C4-2B (cell line): Measurements from ENCODE around the gene MOSMO.

Experiments
- CTCF ChIP-seq: fragments of 450-650 bp; conservative IDR thresholded peaks from 2 replicates; pipeline ENCODE4 v1.5.1; 2017; ENCODE audit warnings: mild to moderate bottlenecking
- ZFX ChIP-seq: fragments of 450-650 bp; IDR thresholded peaks from 2 replicates; pipeline ENCODE4 v1.6.1; 2017

DNA sequence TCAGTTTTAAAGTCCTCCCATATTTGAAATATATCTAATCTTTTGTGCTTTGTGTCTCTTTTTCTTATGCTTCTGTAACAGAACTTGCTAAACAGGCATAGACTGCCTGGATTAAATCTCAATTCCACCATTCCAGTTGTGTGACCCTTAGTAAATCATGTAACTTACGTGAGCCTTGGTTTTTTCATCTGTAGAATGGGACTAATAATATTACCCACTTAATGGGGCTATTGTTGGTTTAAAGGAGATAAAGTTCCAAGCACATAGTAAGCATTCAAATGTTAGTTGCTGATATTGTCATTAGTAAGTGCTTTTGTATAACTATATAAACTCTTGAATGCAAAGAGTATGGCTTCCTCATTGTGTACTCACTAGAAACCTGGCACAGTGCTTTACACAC is 78.5 kb downstream of the MOSMO start:
- TF ChIP-seq CTCF (no peak), ZFX (no peak)
